T-helper 2 cell treated with Interferon-gamma antibody and Interleukin-4, amounts not matched to agents 100 ng/mL and 5 ng/mL, for 36 hours (primary cell): ENCODE data around the gene ZNF514. TPM values are rescaled to one million over a fixed set of nuclear protein-coding genes. Genes with fewer than 3 reads are reported as not detected.
"Not testable (repeated sequence)": the region's sequence is repeated elsewhere in the genome, so short reads cannot be mapped to it uniquely, and the experiment has no call there.

ENCODE experiments used
- intact Hi-C: fragments of 100-400 bp; cut with micrococcal nuclease; formaldehyde crosslinking; loops from one replicate; pipeline ENCODE4 v1.15.1; 2023
- total RNA-seq: library from RNA; stranded (reverse); gene quantifications from 2 replicates; pipeline ENCODE4 v1.2.3, GENCODE V29; 2022

Gene ZNF514
- 8.7 and 10.1 TPM in 2 replicates for total RNA-seq

GRCh38 chr2:95159690-95160449 lies at the start of gene ZNF514:
Gene ZNF514, minus strand, starts transcription at chr2:95159848. Its CDS starts 6,595 bp downstream, at chr2:95153253.
- intact Hi-C loops, result loop anchor here (1.0 kb wide), 1 partner anchor 38 kb away; no protein-coding TSS in a partner anchor

GRCh38 chr2:95208106-95208505 lies 48.5 kb upstream of the ZNF514 start:
- intact Hi-C loops, result no loop called here

GRCh38 chr2:95207111-95207961 lies 47.7 kb upstream of the ZNF514 start, which contains the start of gene ZNF892:
Gene ZNF892, plus strand, starts transcription at chr2:95207521. Its CDS starts 295 bp downstream, at chr2:95207816.
- intact Hi-C loops, result loop anchor here (1.0 kb wide), 4 partner anchors 42 to 195 kb away; partner anchors contain the start of genes FAHD2A and ZNF2

GRCh38 chr2:95206096-95206495 lies 46.4 kb upstream of the ZNF514 start:
- intact Hi-C loops, result no loop called here

GRCh38 chr2:95204396-95204795 lies 44.7 kb upstream of the ZNF514 start:
- intact Hi-C loops, result no loop called here

GRCh38 chr2:95203911-95204310 lies 44.3 kb upstream of the ZNF514 start:
- intact Hi-C loops, result no loop called here

- intact Hi-C loops, result not testable (repeated sequence)
Measured at GRCh38 chr2:95192956-95193355, 33.3 kb upstream of the ZNF514 start.

GRCh38 chr2:95185973-95186372 lies 26.3 kb upstream of the ZNF514 start:
- intact Hi-C loops, result no loop called here

GRCh38 chr2:95185197-95185596 lies 25.5 kb upstream of the ZNF514 start:
- intact Hi-C loops, result no loop called here

- intact Hi-C loops, result no loop called here
Measured at GRCh38 chr2:95181774-95182173, 22.1 kb upstream of the ZNF514 start.

GRCh38 chr2:95179451-95179850 lies 19.8 kb upstream of the ZNF514 start:
- intact Hi-C loops, result no loop called here

GRCh38 chr2:95174031-95174542 lies 14.4 kb upstream of the ZNF514 start:
- intact Hi-C loops, result no loop called here

GRCh38 chr2:95171902-95172301 lies 12.3 kb upstream of the ZNF514 start:
- intact Hi-C loops, result no loop called here

GRCh38 chr2:95166065-95166763 lies 6.6 kb upstream of the ZNF514 start:
- intact Hi-C loops, result no loop called here

GRCh38 chr2:95165371-95166064 lies 5.9 kb upstream of the ZNF514 start, which contains the start of gene ZNF2:
Gene ZNF2, plus strand, starts transcription at chr2:95165809. Its CDS starts 10,418 bp downstream, at chr2:95176227.
- intact Hi-C loops, result loop anchor here (1.0 to 2.0 kb wide), 6 partner anchors 42 to 237 kb away; partner anchors contain the start of genes FAHD2A, MRPS5 and ZNF892

- intact Hi-C loops, result loop anchor here (1.0 to 2.0 kb wide), 6 partner anchors 42 to 237 kb away; partner anchors contain the start of genes FAHD2A, MRPS5 and ZNF892
Measured at GRCh38 chr2:95165030-95165370, 5.4 kb upstream of the ZNF514 start.

GRCh38 chr2:95158891-95159619 lies 593 bp downstream of the ZNF514 start:
- intact Hi-C loops, result loop anchor here (1.0 kb wide), 1 partner anchor 37 kb away; no protein-coding TSS in a partner anchor

- intact Hi-C loops, result no loop called here
Measured at GRCh38 chr2:95158441-95158840, 1.2 kb downstream of the ZNF514 start.

GRCh38 chr2:95149397-95149984 lies 10.2 kb downstream of the ZNF514 start:
- intact Hi-C loops, result no loop called here
